HepG2 (cell line): Measurements from ENCODE around the gene CCDC201. TPM values are rescaled to one million over a fixed set of nuclear protein-coding genes. Genes with fewer than 3 reads are reported as not detected.
"Not testable (repeated sequence)": the region's sequence is repeated elsewhere in the genome, so short reads cannot be mapped to it uniquely, and the experiment has no call there.

Experiments used
- ATAC-seq: fragments of 200-7000 bp; cut with Tn5 transposase; 3 replicates; pipeline ENCODE4 v1.9.1; 2020; ENCODE audit warnings: mild to moderate bottlenecking, moderate library complexity
- BruUV-seq: library from RNA; stranded (reverse); fragments of 400-500 nt; replicated peaks from 2 replicates; lab custom pipeline; 2021; lab: Mats Ljungman, UMichigan
- CTCF ChIA-PET: fragments of 300-600 bp; formaldehyde crosslinking; extraction: SDS; loops from one replicate; lab custom pipeline; 2021; ENCODE audit warnings: low total read pairs, inconsistent platforms, low intra/inter-chr PET ratio; lab: Yijun Ruan, JAX
- POLR2A ChIA-PET: fragments of 350-600 bp; sonication (Branson Sonifier 250); formaldehyde crosslinking; loops from one replicate; lab custom pipeline; 2020; ENCODE audit warnings: antibody characterized with exemption, inconsistent platforms; lab: Yijun Ruan, JAX
- DNase-seq: peaks from one replicate; pipeline ENCODE4 v3.0.0-alpha.2; 2015; ENCODE audit warnings: low spot score
- FAIRE-seq: peaks from 3 replicates; lab custom pipeline; 2011; peaks lifted over from hg19 to GRCh38; lab: Jason Lieb, UNC
- H2AFZ ChIP-seq: one replicate; pipeline ENCODE4 v1.6.1; 2011; ENCODE audit warnings: low read length, inconsistent platforms
- H3K27ac ChIP-seq: fragments of 300-600 bp; 3 replicates; pipeline ENCODE4 v1.8.0; 2011; ENCODE audit warnings: mixed run types, mild to moderate bottlenecking, mixed read lengths, low read length, inconsistent platforms; ENCODE audit not compliant: insufficient read depth; ENCODE audit errors: extremely low read length
- H3K27me3 ChIP-seq, 2 experiments: fragments of 200-600 bp in 1 of 2; 2 replicates in 1 of 2; 3 replicates in 1 of 2; pipeline versions ENCODE4 v1.6.0 to v1.8.0; 2011; ENCODE audit warnings: low read length in 2 of 2, mild to moderate bottlenecking in 2 of 2, moderate library complexity in 2 of 2, inconsistent platforms in 1 of 2; ENCODE audit not compliant: insufficient read depth in 2 of 2, control insufficient read depth in 1 of 2
- H3K36me3 ChIP-seq, 2 experiments: fragments of 200-600 bp in 1 of 2; replicated peaks in 1 of 2; 2 replicates in 1 of 2; 3 replicates in 1 of 2; pipeline versions ENCODE4 v1.5.1 to v1.8.0; 2011; ENCODE audit warnings: low read length in 2 of 2, inconsistent platforms in 1 of 2; ENCODE audit not compliant: insufficient read depth in 2 of 2, control insufficient read depth in 1 of 2
- H3K4me1 ChIP-seq: 2 replicates; pipeline ENCODE4 v1.5.1; 2012; ENCODE audit warnings: low read length, inconsistent platforms; ENCODE audit not compliant: insufficient read depth
- H3K4me2 ChIP-seq: 2 replicates; pipeline ENCODE4 v1.6.0; 2011; ENCODE audit warnings: low read depth, low read length, inconsistent platforms
- H3K4me3 ChIP-seq, 3 experiments: fragments of 200-600 bp in 1 of 3; sonication (generic), shearing (Covaris generic) in 1 of 3; replicated peaks in 1 of 3; 2 replicates each; pipeline ENCODE4 v1.5.1; 2011 to 2016; ENCODE audit warnings: low read length in 3 of 3, inconsistent platforms in 2 of 3, low read depth in 2 of 3, mild to moderate bottlenecking in 2 of 3, control low read depth in 1 of 3, mixed read lengths in 1 of 3; ENCODE audit not compliant: insufficient read depth in 1 of 3
- H3K79me2 ChIP-seq: one replicate; pipeline ENCODE4 v1.6.1; 2011; ENCODE audit warnings: low read length, inconsistent platforms; ENCODE audit not compliant: insufficient read depth
- H3K9ac ChIP-seq: 2 replicates; pipeline ENCODE4 v1.6.0; 2011; ENCODE audit warnings: mild to moderate bottlenecking, low read depth, low read length, inconsistent platforms; ENCODE audit not compliant: insufficient read depth
- H3K9me3 ChIP-seq: 2 replicates; pipeline ENCODE4 v1.5.1; 2012; ENCODE audit warnings: mild to moderate bottlenecking, low read length
- H4K20me1 ChIP-seq: 2 replicates; pipeline ENCODE4 v1.6.0; 2011; ENCODE audit warnings: inconsistent platforms, mild to moderate bottlenecking, low read length, moderate library complexity; ENCODE audit not compliant: insufficient read depth
- ZNF652 ChIP-seq: IDR thresholded peaks from 2 replicates; pipeline ENCODE4 v1.6.1; 2016; ENCODE audit warnings: low read depth, borderline replicate concordance
- WGBS: methylation state at CpG from one replicate; pipeline ENCODE4 v1.1.6; 2017; ENCODE audit warnings: low lambda C conversion rate; 5-methylcytosine and 5-hydroxymethylcytosine counted together
- in situ Hi-C: cut with HindIII; loops from 2 replicates; pipeline ENCODE4 v1.10.0; 2017; ENCODE audit warnings: low pct_unique_long_range_greater_than_20kb; ENCODE audit not compliant: extremely low pct_ligation_motif_present
- intact Hi-C: fragments of 100-400 bp; cut with micrococcal nuclease; formaldehyde crosslinking; loops from one replicate; pipeline ENCODE4 v1.10.0; 2022; ENCODE audit not compliant: unreplicated experiment
- polyA plus RNA-seq, 8 experiments: library from polyadenylated mRNA; depleted of rRNA in 3 of 8; stranded (reverse) in 7 of 8; unstranded in 1 of 8; fragments of >200 nt; fragmentation: Illumina TruSeq in 4 of 8; extraction: Trizol in 4 of 8; gene quantifications; 2 replicates each; pipeline versions ENCODE4 v1.2.1 to v1.2.3, GENCODE V29; 2011 to 2016; ENCODE audit warnings: low read depth in 4 of 8, missing spikeins in 1 of 8, mixed read lengths in 1 of 8; ENCODE audit not compliant: insufficient read depth in 1 of 8
- total RNA-seq, 5 experiments: library from RNA; depleted of rRNA; stranded (reverse); fragments of >200 nt; fragmentation: Illumina TruSeq; extraction: Trizol; gene quantifications; 2 replicates each; pipeline ENCODE4 v1.2.3, GENCODE V29; 2016; ENCODE audit warnings: low read depth in 1 of 5

CCDC201 gene
- total and polyA plus RNA-seq, 2 of the 13 experiments (the other 11 are each of a cell fraction or from before 2014, with no cell fraction given) = 0.92 TPM; not detected in 1

GRCh38 chr7:45846536-45846935 lies 26.3 kb downstream of the CCDC201 start:
- WGBS = 9% methylated on average over 5 of the region's 5 CpGs
- H2AFZ ChIP-seq, in situ Hi-C loops, H3K4me3 ChIP-seq, H3K9me3 ChIP-seq, H3K36me3 ChIP-seq, CTCF ChIA-PET, H3K27ac ChIP-seq, H3K9ac ChIP-seq, DNase-seq, H3K4me2 ChIP-seq, BruUV-seq, intact Hi-C loops, H3K4me1 ChIP-seq, H3K27me3 ChIP-seq, FAIRE-seq, POLR2A ChIA-PET, H3K79me2 ChIP-seq, H4K20me1 ChIP-seq: not testable (repeated sequence)
- peak; percentile 54; the same call in 1 of the 2 replicates for TF ChIP-seq ZNF652 (CRISPR knock-in tag)
- peak; percentile 52; the same call in 2 of the 3 replicates for ATAC-seq

- ATAC-seq, intact Hi-C loops, H3K27me3 ChIP-seq, H3K36me3 ChIP-seq, FAIRE-seq, H3K27ac ChIP-seq, POLR2A ChIA-PET, H3K4me2 ChIP-seq, H3K4me3 ChIP-seq, H3K79me2 ChIP-seq, H4K20me1 ChIP-seq, DNase-seq, H3K4me1 ChIP-seq, H3K9ac ChIP-seq, in situ Hi-C loops, CTCF ChIA-PET, H2AFZ ChIP-seq, BruUV-seq, H3K9me3 ChIP-seq: not testable (repeated sequence)
- WGBS = 2% methylated on average over 4 of the region's 4 CpGs
Observed at GRCh38 chr7:45841926-45842717, 30.8 kb downstream of the CCDC201 start.
